HG02943 (cell line): ENCODE results near the gene MARK3.
"Not testable (repeated sequence)": the region's sequence is repeated elsewhere in the genome, so short reads cannot be mapped to it uniquely, and the experiment has no call there.

Source experiments
- ATAC-seq: cut with Tn5 transposase; IDR thresholded peaks from one replicate; pipeline ENCODE4 v1.9.1; 2021; ENCODE audit warnings: mild to moderate bottlenecking, low read depth, moderate library complexity; ENCODE audit not compliant: unreplicated experiment

MARK3 gene

DNA sequence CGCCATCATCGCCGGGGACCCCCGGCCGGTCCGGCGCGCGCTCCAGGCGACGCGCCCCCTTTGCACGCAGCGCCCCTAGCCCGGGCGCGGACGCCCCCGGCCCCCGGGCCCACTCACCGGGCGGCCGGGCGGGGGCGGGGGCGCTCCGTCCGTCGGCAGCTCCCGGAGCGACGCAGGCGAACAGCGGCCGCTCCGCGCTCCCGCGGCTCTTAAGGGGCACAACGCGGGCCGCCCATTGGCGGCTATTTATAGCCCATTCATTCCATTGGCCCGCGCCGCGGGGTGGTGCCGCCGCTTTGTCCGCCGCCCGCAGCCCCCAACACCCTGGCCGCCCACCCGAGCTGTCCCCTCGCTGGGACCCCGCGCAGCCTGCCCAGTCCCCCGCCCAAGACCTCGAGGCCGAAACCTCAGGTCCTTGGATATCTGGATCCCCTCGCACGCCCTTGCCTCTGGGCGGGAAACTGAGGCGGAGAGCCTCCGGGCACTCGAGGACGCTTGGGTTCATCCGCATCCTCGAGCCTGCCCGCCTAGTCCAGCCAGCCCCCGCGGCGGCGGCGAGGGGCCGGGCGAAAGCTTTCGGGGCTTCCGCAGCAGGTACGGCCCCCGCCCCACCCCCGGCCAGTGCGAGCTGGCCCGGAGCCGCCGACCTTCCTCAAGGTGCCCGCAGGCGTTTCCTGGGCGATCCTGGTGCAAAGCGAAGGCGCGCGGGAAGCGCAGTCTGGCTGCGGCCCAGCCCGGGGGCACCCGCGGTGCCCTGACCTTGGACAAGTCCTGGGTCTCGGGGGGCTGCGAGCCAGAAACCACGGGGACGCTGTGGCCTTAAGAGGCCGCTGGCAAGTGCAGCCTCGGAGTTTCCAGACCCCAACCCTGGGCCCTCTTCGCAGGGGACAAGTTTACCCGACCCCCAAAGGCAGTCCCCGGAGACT, 137.7 kb downstream of the MARK3 start, which contains the start of gene CKB:
Gene CKB, minus strand, starts transcription at position 182 of the 926 bp plus-strand sequence. CDS start 337 bp downstream, outside the sequence.
- no peak for ATAC-seq

DNA sequence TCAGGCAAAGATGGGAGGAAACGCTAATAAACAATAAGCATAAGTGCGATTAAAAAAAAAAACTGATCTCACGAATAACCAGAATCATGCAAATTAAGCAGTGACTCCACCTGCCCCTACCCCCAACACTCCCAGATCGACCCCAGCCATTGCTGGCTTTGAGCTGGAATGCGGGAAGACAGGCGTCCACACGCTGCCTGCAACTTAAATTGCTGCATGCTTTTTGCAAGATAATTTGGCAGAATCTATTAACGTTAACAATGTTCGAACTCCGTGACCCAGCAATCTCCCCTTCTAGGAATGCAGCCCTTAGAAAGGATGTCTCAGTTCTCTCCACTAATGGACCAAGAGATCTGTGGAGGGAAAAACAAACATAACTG, 138.3 kb downstream of the MARK3 start:
- ATAC-seq, result no peak

DNA sequence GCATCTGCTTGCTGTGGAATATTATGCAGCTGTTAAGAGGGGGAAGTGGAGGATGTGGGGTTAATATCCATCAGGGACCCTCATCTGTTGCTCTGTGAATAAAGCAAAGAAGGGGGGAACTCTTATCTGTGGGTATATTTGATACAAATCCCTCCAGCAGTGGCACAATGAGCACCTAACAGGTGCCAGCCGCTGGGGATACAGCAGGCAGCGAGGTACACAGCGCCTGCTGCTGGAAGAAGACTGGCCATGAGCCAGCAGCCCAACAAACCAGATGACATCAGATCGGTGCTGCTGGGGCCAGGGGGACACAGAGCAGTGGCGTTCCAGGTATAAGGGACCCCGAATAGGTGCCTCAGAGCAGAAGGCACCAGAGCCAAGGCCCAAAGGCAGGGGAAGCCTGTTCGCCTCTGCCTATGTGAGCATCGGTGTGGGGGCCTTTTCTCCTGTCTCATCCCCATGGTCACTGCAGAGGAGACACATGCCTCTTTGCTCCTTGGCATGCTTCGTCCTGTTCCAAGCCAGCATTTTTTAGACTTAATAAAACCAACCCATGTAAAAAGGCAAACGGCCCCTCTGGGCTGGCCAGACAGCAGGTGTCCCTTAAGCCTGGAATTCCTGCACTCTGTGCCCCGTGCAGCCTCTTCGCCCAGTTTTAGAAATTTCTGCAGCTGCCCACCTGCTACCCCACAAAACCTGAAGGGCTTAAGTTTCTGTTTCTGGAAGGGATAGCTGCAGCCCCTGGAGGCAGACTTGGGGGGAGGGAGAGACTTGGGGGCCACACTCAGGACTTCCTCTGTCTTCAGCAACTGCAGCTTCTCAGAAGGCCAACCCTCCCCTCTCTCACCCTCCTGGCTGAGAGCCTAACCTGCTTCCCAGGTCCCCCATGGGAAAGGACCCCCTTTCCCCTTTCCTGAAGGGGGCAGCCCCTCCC, 139.1 kb downstream of the MARK3 start:
- no peak for ATAC-seq

DNA sequence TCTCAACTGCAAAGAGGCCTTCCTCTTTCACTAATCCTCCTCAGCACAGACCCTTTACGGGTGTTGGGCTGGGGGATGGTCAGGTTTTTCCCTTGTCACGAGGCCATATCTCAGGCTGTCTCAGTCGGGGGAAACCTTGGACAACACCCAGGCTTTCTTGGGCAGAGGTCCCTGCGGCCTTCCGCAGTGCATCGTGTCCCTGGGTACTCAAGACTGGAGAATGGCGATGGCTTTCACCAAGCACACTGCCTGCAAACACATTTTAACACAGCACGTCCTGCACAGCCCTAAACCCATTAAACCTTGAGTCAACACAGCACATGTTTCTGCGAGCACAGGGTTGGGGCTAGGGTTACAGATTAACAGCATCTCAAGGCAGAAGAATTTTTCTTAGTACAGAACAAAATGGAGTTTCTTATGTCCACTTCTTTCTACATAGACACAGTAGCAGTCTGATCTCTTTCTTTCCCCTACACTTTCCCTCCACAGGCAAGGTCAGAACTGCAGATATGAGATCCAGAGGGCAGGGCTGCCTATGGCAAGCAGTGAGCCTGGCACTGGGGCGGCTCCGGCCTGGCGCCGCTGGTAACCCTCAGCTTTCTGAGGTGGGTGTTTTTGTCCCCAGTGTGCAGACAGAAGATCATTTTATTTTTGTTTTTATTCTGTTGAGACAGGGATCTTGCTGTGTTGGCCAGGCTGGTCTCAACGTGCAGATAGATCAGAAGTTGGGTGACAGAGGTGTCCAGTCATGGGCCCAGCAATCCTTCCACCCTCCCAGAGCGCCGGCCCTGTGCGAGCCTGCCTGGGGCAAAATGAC, 140.4 kb downstream of the MARK3 start:
- not testable (repeated sequence) for ATAC-seq

DNA sequence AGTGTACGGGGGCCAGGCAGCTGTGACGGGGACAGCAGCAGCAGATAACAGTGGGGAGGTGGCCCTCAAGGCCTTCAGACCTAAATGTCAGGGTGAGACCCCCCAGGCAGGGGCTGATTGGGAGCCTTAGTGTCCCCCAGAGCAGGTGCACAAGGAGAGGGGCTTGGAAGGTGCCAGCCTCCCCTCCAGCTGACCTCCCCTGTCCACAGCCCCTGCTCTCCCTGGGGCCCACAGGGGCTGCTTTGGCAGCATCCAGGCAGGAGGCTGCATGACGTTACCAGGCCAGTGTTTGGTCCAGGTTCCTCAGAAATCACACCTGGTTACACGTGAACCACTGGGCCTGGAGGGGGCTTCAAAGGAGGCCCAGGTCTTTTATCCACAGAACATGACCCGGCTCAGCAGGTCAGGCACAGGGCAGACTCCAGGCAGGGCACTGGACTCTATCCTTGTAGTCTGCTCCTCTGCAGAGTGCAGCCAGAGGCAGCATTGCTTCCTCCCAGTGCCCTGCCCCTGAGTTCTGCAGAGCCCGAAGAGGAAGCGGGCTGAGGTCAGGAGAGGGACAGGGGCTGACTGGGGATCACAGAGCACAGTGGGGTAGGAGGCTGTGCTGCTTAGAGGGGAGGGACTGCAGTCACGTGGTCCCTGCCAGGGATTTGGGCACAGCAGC, 141.2 kb downstream of the MARK3 start:
- ATAC-seq, result no peak

DNA sequence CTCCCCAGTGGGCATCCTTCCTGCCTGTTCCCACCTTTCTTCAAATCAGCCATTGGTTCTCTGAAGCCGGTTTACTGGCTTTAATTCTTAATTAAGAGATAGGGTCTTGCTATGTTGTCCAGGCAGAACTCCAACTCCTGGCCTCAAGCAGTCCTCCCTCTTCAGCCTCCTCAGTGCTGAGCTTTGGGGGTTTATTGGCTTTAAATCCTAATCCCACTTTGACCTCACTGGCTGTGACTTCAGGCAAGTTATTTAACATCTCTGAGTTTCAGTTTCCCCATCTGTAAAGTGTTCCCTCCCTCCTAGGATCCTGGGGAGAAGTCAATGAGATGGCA, 141.7 kb downstream of the MARK3 start:
- no peak for ATAC-seq

DNA sequence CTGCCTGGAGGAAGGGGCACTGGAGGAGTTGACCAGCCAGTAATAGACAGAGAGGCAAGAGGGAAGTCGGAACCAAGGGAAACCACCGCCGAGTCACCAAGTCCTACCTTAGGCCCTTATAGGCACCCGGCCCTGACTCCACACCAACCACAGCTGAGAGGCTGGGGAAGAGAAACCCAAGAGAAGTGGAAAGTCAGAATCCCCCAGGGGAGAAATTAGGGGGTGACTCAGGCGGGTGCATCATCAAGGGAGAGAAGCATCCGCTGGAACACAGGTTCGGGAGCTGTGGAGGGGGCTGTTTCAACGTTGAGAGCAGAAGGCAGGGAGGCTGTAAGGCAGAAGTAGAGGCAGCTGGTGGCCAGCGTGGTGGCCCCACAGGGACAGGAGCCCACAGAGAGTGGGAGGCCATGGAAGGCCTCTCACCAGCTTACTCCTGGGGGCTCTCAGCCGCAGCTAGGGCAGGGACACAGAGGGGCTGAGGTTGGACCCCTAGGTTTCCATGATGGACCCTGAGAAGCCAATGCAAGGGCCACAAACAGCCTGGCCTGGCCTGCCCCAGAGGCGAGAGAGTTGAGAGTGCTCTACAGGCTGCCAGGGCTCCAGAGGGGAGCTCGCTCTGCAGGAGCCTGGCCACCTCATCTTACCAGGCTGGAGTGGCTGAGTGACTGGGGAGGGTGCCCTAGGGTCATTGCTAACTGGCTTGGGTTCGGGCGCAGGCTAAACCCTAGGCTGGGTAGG, 142.4 kb downstream of the MARK3 start:
- no peak for ATAC-seq

DNA sequence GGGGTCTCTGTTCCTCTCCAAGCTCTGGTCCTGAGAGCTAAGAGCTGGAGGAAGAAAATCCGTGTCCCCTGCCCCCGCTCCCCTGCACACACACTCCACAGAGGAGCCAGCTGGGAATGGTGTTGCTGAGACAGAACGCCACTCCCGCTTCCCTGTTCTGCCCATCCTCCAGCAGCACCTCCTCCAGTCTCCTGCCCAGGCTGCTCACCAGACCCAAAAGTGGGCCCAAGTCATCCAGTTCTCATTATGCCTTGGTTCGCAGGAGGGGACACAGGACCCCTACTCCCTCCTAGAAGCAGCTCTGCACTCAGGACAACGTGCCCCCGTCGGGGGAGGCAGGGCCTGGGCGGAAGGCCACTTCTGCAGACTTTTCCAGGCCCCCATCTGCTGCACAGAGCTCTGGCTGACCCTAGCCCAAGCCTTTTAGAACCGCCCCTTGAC, 143.0 kb downstream of the MARK3 start:
- no peak for ATAC-seq

DNA sequence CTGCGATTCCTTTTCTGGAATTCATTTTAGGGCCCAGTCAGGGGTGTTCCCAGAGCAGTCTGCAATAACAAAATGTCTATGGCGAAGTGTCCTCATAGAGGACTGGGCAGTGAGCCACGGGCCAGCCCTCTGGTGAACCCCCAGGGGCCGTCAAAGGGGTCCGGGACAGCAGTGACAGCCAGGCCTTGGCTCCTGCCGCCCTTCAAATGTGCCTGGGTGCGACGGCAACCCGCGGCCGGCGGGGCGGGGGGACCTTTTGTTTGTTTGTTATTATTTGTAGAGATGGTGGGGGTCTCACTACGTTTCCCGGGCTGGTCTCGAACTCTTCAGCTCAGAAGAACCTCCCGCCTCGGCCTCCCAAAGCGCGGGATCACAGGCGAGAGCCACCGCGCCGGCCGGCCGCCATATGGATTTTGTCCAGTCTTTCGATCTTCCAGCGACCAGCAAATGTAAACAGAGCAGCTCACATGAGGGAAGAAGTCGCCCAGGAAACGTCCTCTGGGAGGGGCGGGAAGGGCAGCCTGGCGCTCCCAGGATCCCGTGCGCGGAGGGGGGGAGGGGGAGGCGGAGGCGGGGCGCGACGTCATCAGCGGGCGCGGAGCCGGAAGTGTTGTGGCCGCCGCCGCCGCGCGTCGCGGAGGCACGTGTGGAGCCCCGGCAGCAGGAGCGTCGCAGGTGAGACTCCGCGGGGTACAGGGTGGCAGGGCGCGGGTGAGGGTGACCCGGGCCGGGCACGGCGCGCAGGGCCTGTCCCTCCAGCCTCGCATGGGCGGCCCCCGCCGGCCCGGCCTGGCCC, 143.6 kb downstream of the MARK3 start, which contains the start of gene TRMT61A:
Gene TRMT61A, plus strand, starts transcription at position 610 of the 796 bp plus-strand sequence. CDS start 783 bp downstream, outside the sequence.
- ATAC-seq, result no peak

DNA sequence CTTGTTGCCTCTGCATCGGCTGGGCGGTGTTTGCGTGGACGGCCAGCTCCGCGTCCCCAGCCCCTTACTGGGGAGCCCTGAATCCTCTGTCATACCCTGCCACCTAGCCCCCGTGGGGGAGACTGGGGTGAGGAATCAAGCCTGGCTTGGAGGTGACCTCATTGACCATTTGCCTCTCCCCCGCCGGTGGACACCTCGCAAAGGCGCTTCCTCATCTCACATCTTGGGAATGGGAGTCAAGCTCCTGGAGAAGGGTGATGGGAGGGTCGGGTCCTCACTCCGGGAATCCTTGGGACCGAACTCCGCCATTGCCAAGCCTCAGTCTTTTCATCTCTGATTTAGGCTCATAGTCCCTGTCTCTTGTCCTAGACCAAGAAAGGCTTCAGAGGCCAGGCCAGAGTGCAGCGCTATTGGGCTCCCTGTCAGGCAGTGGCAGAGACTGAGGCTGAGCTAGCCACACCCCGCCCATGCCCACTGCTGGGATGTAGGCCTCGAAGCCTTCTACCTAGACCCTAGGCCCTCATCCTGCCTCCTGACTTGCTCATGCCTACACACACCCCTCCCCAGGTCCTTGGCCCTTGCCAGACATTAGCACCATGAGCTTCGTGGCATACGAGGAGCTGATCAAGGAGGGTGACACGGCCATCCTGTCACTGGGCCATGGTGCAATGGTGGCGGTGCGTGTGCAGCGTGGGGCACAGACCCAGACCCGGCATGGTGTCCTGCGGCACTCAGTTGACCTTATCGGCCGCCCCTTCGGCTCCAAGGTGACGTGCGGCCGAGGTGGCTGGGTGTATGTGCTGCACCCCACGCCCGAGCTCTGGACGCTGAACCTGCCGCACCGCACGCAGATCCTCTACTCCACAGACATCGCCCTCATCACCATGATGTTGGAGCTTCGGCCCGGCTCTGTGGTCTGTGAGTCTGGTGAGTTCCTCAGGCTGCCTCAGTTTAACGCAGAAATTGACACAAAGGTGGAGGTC, 144.5 kb downstream of the MARK3 start:
- no peak for ATAC-seq

DNA sequence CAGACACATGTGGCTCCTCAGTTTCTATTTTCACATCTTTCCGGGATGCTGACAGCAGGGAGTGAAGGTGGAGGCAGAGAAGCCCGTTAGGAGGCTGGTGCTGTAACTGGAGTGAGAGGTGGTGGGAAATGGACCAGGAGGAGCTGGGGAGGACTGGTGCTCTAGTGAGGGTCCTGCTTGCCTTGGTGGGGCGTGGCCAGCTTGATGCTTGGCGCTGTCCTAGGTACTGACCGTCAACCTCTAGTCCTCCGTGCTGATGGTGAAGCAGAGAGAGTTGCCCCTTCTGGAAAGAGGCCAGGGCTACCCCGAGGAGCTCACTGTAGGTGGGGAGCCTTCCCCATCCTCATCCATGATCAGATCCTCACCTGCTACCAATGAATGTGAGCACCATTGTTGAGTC, 145.2 kb downstream of the MARK3 start:
- no peak for ATAC-seq

DNA sequence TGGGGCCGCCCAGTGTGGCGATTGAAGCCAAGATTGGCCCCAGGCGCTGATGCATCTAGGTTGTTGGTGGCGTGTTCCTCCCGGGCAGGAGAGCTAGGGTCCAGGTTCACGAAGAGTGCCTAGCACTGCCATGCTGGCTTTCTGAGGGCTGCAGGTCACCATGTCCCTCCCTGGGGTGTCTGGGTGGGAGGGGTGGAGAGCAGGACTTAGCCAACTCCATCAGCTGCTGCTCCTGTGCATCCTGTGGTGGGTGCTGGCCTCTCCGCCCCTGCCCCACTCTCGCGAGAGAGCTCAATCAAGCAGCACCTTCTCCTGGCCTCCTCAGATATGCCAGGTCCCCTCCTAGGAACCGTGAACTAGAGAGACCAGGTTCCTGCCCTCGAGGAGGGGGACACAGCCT, 145.6 kb downstream of the MARK3 start:
- ATAC-seq, result no peak

DNA sequence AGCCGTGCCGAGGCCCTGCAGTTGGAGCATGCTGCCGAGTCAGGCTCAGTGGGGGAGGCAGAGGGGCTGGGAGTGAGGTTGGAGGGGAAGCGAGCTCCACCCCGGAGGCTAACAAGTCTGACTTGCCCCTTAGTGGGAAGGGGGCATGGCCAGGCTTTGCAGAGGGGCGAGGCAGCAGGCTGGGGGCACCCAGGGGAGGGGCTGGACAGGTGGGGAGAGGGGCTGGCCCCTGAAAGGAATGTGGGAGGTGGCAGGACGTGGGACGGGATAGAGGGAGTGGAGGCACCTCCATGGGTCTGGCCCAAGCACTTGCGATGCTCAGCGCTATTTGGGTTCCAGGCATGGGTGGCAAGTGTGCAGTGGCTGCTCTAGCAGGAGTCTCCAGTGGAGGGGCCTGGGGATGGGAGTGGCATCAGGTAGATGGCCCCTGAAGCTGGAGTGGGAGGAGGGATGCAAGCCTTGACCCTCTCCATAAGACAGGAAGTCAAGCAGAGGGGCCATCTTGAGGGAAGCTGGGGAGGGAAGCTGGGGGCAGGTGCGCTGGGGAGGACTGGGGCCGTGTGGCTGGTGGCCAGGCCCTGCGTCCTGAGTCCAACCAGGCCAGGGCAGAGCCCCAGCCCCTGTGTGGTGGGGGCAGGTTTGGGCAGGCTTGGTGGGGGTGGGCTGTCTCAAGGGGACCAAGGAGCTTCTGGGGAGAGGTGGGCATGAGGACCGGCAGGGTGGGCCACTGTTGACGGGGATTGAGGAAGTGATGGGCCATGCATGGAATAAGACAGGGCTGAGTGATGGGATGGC, 146.4 kb downstream of the MARK3 start:
- ATAC-seq, result no peak

DNA sequence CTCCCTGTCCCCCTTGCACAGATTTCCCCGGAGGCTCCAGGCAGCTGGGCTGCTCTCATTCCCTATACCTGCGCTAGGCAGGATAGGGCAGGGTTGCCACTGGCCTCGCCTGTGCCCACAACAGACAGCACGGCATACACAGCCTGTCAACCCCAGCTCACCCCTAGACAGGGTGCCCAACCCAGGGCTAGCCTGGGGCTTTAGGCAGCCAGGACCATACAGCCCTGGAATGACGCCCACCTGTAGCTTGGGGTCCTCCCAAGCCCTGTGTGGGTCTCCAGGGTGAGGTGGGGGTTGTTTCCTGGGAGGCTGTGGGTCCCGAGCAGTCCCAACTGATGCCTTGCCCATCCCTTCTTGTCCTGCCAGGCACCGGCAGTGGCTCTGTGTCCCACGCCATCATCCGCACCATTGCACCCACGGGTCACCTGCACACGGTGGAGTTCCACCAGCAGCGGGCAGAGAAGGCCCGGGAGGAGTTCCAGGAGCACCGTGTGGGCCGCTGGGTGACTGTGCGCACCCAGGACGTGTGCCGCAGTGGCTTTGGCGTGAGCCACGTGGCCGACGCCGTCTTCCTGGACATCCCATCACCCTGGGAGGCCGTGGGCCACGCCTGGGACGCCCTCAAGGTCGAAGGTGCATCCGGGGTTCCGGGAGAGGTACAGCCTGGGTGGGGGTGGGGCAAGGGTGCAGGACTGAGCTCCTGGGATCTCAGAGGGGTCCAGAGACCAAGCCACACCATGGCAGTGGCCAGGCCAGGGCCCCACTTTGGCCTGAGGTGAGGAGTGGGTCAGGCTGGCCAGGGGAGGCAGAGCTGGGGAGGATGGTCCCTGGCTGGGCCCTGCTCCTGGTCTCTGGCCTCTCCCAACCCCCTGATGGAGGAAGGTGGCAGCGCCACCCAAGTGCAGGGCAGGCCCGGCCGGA, 147.3 kb downstream of the MARK3 start:
- ATAC-seq, result no peak
